DOHH2 (cell line): Measurements from ENCODE around the gene TOB1.

ENCODE experiments used
- H3F3A ChIP-seq: fragments of 200-600 bp; sonication (generic), shearing (Covaris generic); 2 replicates; pipeline ENCODE4 v1.6.0; 2016; ENCODE audit warnings: antibody characterized with exemption, mild to moderate bottlenecking; ENCODE audit not compliant: control insufficient read depth, insufficient read depth
- H3K27ac ChIP-seq: fragments of 200-600 bp; sonication (generic); 2 replicates; pipeline ENCODE4 v1.5.1; 2014; ENCODE audit warnings: low read depth, mild to moderate bottlenecking, low read length, moderate library complexity
- H3K27me3 ChIP-seq: fragments of 200-600 bp; sonication (generic); 2 replicates; pipeline ENCODE4 v1.6.1; 2014; ENCODE audit warnings: mild to moderate bottlenecking, low read length, mixed read lengths; ENCODE audit not compliant: control insufficient read depth
- H3K36me3 ChIP-seq: fragments of 200-600 bp; sonication (generic); 2 replicates; pipeline ENCODE4 v1.6.1; 2014; ENCODE audit warnings: mild to moderate bottlenecking, low read length, moderate library complexity, mixed read lengths; ENCODE audit not compliant: control insufficient read depth
- H3K4me1 ChIP-seq: fragments of 200-600 bp; sonication (generic); 2 replicates; pipeline ENCODE4 v1.6.1; 2014; ENCODE audit warnings: mild to moderate bottlenecking, low read length, mixed read lengths; ENCODE audit not compliant: control insufficient read depth
- H3K4me2 ChIP-seq: fragments of 200-600 bp; sonication (generic); 2 replicates; pipeline ENCODE4 v1.6.0; 2014; ENCODE audit warnings: mild to moderate bottlenecking, low read length, moderate library complexity
- H3K4me3 ChIP-seq: fragments of 200-600 bp; sonication (generic); 2 replicates; pipeline ENCODE4 v1.5.1; 2014; ENCODE audit warnings: mild to moderate bottlenecking, low read length, mixed read lengths
- H3K79me2 ChIP-seq: fragments of 200-600 bp; sonication (generic); 2 replicates; pipeline ENCODE4 v1.6.1; 2014; ENCODE audit warnings: mild to moderate bottlenecking, low read length, mixed read lengths; ENCODE audit not compliant: control insufficient read depth
- H3K9me2 ChIP-seq: fragments of 200-600 bp; sonication (generic); replicated peaks from 2 replicates; pipeline ENCODE4 v1.6.1; 2014; ENCODE audit warnings: mild to moderate bottlenecking, low read length, mixed read lengths; ENCODE audit not compliant: control insufficient read depth
- H3K9me3 ChIP-seq: fragments of 200-600 bp; sonication (generic); 2 replicates; pipeline ENCODE4 v1.6.1; 2014; ENCODE audit warnings: antibody characterized with exemption, low read length, mixed read lengths; ENCODE audit not compliant: control insufficient read depth, insufficient read depth
- H4K20me1 ChIP-seq: fragments of 200-600 bp; sonication (generic); 2 replicates; pipeline ENCODE4 v1.6.0; 2014; ENCODE audit warnings: low read depth, mild to moderate bottlenecking, antibody characterized with exemption, low read length, moderate library complexity; ENCODE audit not compliant: control insufficient read depth, insufficient read depth
- EZH2phosphoT487 ChIP-seq: fragments of 200-600 bp; sonication (generic); IDR thresholded peaks from 2 replicates; pipeline ENCODE4 v1.6.1; 2017; ENCODE audit warnings: borderline replicate concordance, mild to moderate bottlenecking, antibody characterized with exemption, low read length, moderate library complexity, mixed read lengths
- TF ChIP-seq, protein P1 (sequence below): fragments of 200-600 bp; sonication (generic); IDR thresholded peaks from one replicate; pipeline ENCODE4 v1.5.1; 2014; ENCODE audit warnings: antibody characterized with exemption, mild to moderate bottlenecking, low read depth, low read length; ENCODE audit not compliant: poor library complexity, severe bottlenecking

TOB1 gene

DNA sequence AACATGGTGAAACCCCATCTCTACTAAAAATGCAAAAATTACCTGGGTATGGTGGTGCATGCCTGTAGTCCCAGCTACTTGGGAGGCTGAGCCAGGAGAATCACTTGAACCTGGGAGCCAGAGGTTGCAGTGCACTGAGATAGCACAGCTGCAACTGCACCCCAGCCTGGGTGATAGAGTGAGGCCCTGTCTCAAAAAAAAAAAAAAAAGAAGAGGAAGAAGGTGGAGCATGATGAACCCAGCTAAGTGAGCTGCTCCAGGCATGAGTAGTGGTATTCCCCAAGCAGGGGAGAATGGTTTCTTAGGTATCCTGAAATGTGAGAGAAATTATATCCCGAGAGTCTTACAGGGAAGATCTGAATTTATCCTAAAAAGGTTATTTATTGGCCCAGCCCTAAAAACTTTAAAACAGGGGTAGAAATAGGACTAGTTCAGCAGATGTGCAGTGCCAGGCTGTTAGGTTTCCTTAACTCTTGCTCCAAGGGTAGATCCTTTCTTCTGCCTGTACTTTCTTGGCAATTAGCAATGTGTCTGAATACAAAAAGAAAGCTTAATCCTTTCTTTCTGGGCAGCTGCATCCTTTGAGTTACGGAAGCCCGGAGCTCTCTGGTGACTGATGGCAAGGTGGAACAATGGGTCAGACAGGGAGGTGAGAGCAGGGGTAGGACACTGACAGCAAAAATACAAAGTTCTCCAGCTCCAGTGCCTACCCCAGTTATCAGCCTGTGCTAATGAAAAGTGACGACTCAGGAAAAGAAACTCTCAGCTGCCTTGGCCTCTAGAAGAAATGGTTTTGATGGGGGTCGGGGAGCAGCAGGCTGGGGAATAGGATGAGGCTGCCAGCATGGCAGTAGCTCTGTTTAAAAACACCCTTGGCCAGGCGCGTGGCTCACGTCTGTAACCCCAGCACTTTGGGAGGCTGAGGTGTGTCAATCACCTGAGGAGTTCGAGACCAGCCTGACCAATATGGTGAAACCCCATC lies 36.5 kb upstream of the TOB1 start:
- H3K27ac ChIP-seq, result no peak overlapping the region
- no peaks in the 10 kb centered on the region for H3F3A ChIP-seq
- H3K4me2 ChIP-seq, result no peak overlapping the region
- no peak overlapping the region for H3K4me3 ChIP-seq
- no peaks in the 10 kb centered on the region for H3K36me3 ChIP-seq
- H3K27me3 ChIP-seq, result peaks cover 4% of the 10 kb centered on the region; the same call in 1 of the 2 replicates
- H3K79me2 ChIP-seq, result no peaks in the 10 kb centered on the region
- peaks cover 18% of the 10 kb centered on the region for H3K4me1 ChIP-seq
- H3K9me2 ChIP-seq, result no peaks in the 10 kb centered on the region
- no peaks in the 10 kb centered on the region for H4K20me1 ChIP-seq
- TF ChIP-seq, protein P1, sequence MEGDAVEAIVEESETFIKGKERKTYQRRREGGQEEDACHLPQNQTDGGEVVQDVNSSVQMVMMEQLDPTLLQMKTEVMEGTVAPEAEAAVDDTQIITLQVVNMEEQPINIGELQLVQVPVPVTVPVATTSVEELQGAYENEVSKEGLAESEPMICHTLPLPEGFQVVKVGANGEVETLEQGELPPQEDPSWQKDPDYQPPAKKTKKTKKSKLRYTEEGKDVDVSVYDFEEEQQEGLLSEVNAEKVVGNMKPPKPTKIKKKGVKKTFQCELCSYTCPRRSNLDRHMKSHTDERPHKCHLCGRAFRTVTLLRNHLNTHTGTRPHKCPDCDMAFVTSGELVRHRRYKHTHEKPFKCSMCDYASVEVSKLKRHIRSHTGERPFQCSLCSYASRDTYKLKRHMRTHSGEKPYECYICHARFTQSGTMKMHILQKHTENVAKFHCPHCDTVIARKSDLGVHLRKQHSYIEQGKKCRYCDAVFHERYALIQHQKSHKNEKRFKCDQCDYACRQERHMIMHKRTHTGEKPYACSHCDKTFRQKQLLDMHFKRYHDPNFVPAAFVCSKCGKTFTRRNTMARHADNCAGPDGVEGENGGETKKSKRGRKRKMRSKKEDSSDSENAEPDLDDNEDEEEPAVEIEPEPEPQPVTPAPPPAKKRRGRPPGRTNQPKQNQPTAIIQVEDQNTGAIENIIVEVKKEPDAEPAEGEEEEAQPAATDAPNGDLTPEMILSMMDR, result no peak
- no peak for TF ChIP-seq EZH2phosphoT487
- H3K9me3 ChIP-seq, result no peaks in the 10 kb centered on the region

DNA sequence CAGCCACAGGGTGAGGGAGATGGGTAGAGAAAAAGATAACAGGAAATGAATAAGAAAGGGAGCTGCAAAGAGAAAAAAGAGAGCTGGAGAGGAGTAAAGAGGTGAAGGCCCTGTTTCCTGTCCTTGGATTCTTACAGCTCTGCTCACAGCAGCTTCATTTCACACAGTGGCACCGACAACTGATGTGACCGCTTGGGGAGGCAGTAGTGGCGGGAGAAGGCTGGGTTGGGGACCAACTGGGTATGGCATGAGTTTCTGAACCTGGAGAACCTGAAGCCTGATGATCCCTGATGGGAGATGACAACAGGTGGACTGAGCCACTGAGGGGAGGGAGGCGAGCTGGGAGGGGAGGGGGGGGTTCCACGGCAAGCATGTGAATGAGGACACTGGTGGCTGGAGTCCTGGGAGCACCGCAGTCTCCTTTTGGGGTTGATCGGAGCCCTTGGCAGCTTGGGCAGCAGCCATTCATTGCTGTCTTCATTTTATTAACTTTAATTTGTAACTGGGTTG lies 34.3 kb upstream of the TOB1 start:
- H3K36me3 ChIP-seq, result no peaks in the 10 kb centered on the region

DNA sequence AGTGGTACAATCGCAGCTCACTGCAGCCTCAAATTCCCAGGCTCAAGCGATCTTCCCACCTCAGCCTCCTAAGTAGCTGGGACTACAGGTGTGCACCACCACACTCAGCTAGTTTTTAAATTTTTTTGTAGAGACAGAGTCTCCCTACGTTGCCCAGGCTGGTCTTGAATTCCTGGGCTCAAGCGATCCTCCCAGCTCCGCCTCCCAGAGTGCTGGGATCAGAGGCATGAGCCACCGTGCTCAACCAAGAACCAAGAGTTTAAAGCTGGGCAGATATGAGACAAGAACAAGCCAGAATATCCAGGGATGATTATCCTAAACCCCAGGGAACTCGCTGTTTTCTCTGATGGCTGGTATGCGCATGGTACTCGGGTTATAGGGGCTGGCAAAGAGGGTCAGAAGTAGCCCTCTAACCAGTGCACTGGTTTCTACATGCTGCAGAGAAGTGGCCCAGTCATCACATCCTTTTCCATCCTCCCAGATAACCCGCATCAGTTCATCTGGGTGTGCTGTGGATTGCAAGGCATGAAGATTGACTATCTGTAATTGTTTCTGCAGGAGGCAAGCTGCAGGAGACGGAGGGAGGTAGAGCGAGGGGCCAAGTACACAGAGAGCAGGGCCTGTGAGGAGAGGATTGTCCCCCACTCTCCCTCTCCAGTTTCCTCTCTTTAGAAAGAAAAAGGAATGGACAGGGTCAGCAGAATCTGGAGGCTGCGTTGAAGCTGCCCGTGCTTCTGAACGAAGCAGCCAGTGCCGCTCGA lies 33.6 kb upstream of the TOB1 start:
- Histone ChIP-seq H3K27ac (no peak overlapping the region), H3F3A (no peaks in the 10 kb centered on the region), H3K79me2 (no peaks in the 10 kb centered on the region), H4K20me1 (no peaks in the 10 kb centered on the region), H3K4me2 (no peak overlapping the region), H3K9me2 (no peaks in the 10 kb centered on the region), H3K4me1 (peaks cover 13% of the 10 kb centered on the region), H3K9me3 (no peaks in the 10 kb centered on the region), H3K4me3 (no peak overlapping the region), H3K27me3 (peaks cover 2% of the 10 kb centered on the region; the same call in 1 of the 2 replicates), H3K36me3 (no peaks in the 10 kb centered on the region)
- no peak for TF ChIP-seq EZH2phosphoT487
- TF ChIP-seq, protein P1, result no peak

More for the DNA sequence above, 34.3 kb upstream of the TOB1 start:
- no peak overlapping the region for H3K4me2 ChIP-seq
- H3K4me3 ChIP-seq, result no peak overlapping the region
- H3K27me3 ChIP-seq, result peaks cover 2% of the 10 kb centered on the region; the same call in 1 of the 2 replicates
- no peak for TF ChIP-seq EZH2phosphoT487
- TF ChIP-seq, protein P1, result no peak
- no peaks in the 10 kb centered on the region for H3K9me3 ChIP-seq
- H3K4me1 ChIP-seq, result peaks cover 18% of the 10 kb centered on the region
- no peaks in the 10 kb centered on the region for H4K20me1 ChIP-seq
- H3K27ac ChIP-seq, result no peak overlapping the region
- no peaks in the 10 kb centered on the region for H3K9me2 ChIP-seq
- no peaks in the 10 kb centered on the region for H3K79me2 ChIP-seq
- H3F3A ChIP-seq, result no peaks in the 10 kb centered on the region
